A549 (cell line): ENCODE results near the gene TRDN. TPM values are rescaled to one million over a fixed set of nuclear protein-coding genes. Genes with fewer than 3 reads are reported as not detected.

Source experiments
- ATAC-seq, 2 experiments: fragments of 200-7000 bp in 1 of 2; fragments of >200 bp in 1 of 2; cut with Nextera tagmentation in 1 of 2; cut with Tn5 transposase in 1 of 2; 3 replicates each; pipeline versions ENCODE4 v1.8.0 to v1.9.1; 2018 to 2020; ENCODE audit warnings: mild to moderate bottlenecking in 1 of 2, moderate library complexity in 1 of 2
- CTCF ChIA-PET: fragments of 300-600 bp; sonication (Branson Sonifier 250); formaldehyde crosslinking; extraction: SDS; loops from one replicate; lab custom pipeline; 2021; ENCODE audit warnings: antibody characterized with exemption, inconsistent platforms; lab: Yijun Ruan, JAX
- POLR2A ChIA-PET: fragments of 350-600 bp; formaldehyde crosslinking; extraction: SDS; loops from one replicate; lab custom pipeline; 2021; ENCODE audit warnings: antibody characterized with exemption, inconsistent platforms; lab: Yijun Ruan, JAX
- DNase-seq, 2 experiments: peaks; one replicate each; pipeline versions ENCODE4 v3.0.0 to v3.0.0-alpha.2; 2011 to 2016; ENCODE audit warnings: low read depth in 1 of 2, low spot score in 1 of 2
- FAIRE-seq: peaks from 2 replicates; lab custom pipeline; 2011; peaks lifted over from hg19 to GRCh38; lab: Jason Lieb, UNC
- H3K27ac ChIP-seq, 2 experiments: fragments of >200 bp; sonication (Bioruptor Twin); formaldehyde crosslinking; 3 replicates each; pipeline ENCODE4 v1.5.1; 2016 to 2017
- H3K4me1 ChIP-seq: fragments of >200 bp; sonication (Bioruptor Twin); formaldehyde crosslinking; 3 replicates; pipeline ENCODE4 v1.6.1; 2016
- H3K4me2 ChIP-seq: fragments of >200 bp; sonication (Bioruptor Twin); formaldehyde crosslinking; 3 replicates; pipeline ENCODE4 v1.6.1; 2016
- H3K4me3 ChIP-seq: fragments of >200 bp; sonication (Bioruptor Twin); formaldehyde crosslinking; 3 replicates; pipeline ENCODE4 v1.5.1; 2016
- H3K9me3 ChIP-seq: fragments of >200 bp; sonication (Bioruptor Twin); formaldehyde crosslinking; 3 replicates; pipeline ENCODE4 v1.6.1; 2016
- BCL3 ChIP-seq: fragments of >200 bp; sonication (Bioruptor Twin); formaldehyde crosslinking; IDR thresholded peaks from 3 replicates; pipeline ENCODE4 v1.6.1; 2016
- CEBPB ChIP-seq, 2 experiments: fragments of >200 bp in 1 of 2; sonication (Bioruptor Twin) in 1 of 2; formaldehyde crosslinking in 1 of 2; IDR thresholded peaks; 2 replicates each; pipeline ENCODE4 v1.6.1; 2012 to 2016
- CHD2 ChIP-seq: fragments of 150-350 bp; IDR thresholded peaks from 2 replicates; pipeline ENCODE4 v1.6.1; 2014; ENCODE audit warnings: low read length; ENCODE audit not compliant: partially characterized antibody
- CTCF ChIP-seq: fragments of >200 bp; sonication (Bioruptor Twin); formaldehyde crosslinking; IDR thresholded peaks from 3 replicates; pipeline ENCODE4 v1.5.1; 2016
- EHF ChIP-seq: fragments of 250-450 bp; sonication (Bioruptor Pico); IDR thresholded peaks from 2 replicates; pipeline ENCODE4 v1.5.0; 2020; ENCODE audit warnings: mild to moderate bottlenecking
- ELK1 ChIP-seq: fragments of 150-350 bp; IDR thresholded peaks from 2 replicates; pipeline ENCODE4 v1.6.1; 2014; ENCODE audit warnings: low read depth, mild to moderate bottlenecking, low read length
- ESRRA ChIP-seq: fragments of 150-350 bp; IDR thresholded peaks from 2 replicates; pipeline ENCODE4 v1.6.1; 2014; ENCODE audit warnings: mild to moderate bottlenecking, low read length, borderline replicate concordance
- HES2 ChIP-seq: fragments of >200 bp; sonication (Bioruptor Twin); formaldehyde crosslinking; IDR thresholded peaks from 2 replicates; pipeline ENCODE4 v1.6.1; 2016
- HMGXB4 ChIP-seq: fragments of 250-450 bp; sonication (Bioruptor Pico); IDR thresholded peaks from 2 replicates; pipeline ENCODE4 v1.5.0; 2021; ENCODE audit warnings: mild to moderate bottlenecking, moderate library complexity, borderline replicate concordance
- JUNB ChIP-seq: fragments of >200 bp; sonication (Bioruptor Twin); formaldehyde crosslinking; IDR thresholded peaks from 2 replicates; pipeline ENCODE4 v1.6.1; 2016
- MAFK ChIP-seq: fragments of 450-650 bp; IDR thresholded peaks from 2 replicates; pipeline ENCODE4 v1.6.1; 2014; ENCODE audit not compliant: partially characterized antibody
- POLR2A ChIP-seq: IDR thresholded peaks from 2 replicates; pipeline ENCODE4 v1.6.1; 2012; ENCODE audit warnings: mild to moderate bottlenecking, low read length
- POLR2AphosphoS2 ChIP-seq: conservative IDR thresholded peaks from 2 replicates; pipeline ENCODE4 v1.6.1; 2012; ENCODE audit warnings: low read length, improper control_type of control experiment, inconsistent platforms
- RAD21 ChIP-seq, 2 experiments: fragments of >200 bp in 1 of 2; sonication (Bioruptor Twin) in 1 of 2; formaldehyde crosslinking in 1 of 2; IDR thresholded peaks in 1 of 2; conservative IDR thresholded peaks in 1 of 2; 2 replicates in 1 of 2; 3 replicates in 1 of 2; pipeline ENCODE4 v1.6.1; 2012 to 2018; ENCODE audit warnings: inconsistent platforms in 1 of 2
- RARB ChIP-seq: fragments of 250-450 bp; sonication (Bioruptor Pico); IDR thresholded peaks from 2 replicates; pipeline ENCODE4 v1.8.0; 2021; ENCODE audit warnings: mild to moderate bottlenecking, moderate library complexity
- SREBF2 ChIP-seq: fragments of 450-650 bp; IDR thresholded peaks from 2 replicates; pipeline ENCODE4 v1.6.1; 2014; ENCODE audit warnings: mild to moderate bottlenecking, moderate library complexity
- WGBS: methylation state at CpG from one replicate; pipeline ENCODE4 v1.1.6; 2017; ENCODE audit errors: missing lambda C conversion rate; 5-methylcytosine and 5-hydroxymethylcytosine counted together
- polyA plus RNA-seq, 4 experiments: library from polyadenylated mRNA; depleted of rRNA in 3 of 4; stranded (reverse); fragments of >200 nt; fragmentation: RNase III in 1 of 4; extraction: RNeasy Plus Mini Kit Qiagen cat#74134 plus additional on column Dnase treatment in 1 of 4; gene quantifications; 2 replicates in 3 of 4; 3 replicates in 1 of 4; pipeline ENCODE4 v1.2.3, GENCODE V29; 2011 to 2017

TRDN gene
- polyA plus RNA-seq, 2 of the 4 experiments (the other 2 are of a cell fraction), result not detected

GRCh38 chr6:123380257-123380656, 256.5 kb downstream of the TRDN start:
- WGBS, result 2% methylated on average over 5 of the region's 5 CpGs
- DNase-seq (peak in 1 of 2 experiments; percentile 26), ATAC-seq (peak; percentile 81 to 83), FAIRE-seq (no peak)
- Histone ChIP-seq H3K9me3 (no peaks in the 10 kb centered on the region), H3K4me1 (no peaks in the 10 kb centered on the region), H3K4me2 (no peak overlapping the region), H3K4me3 (no peak overlapping the region), H3K27ac (no peak overlapping the region)
- no peak for TF ChIP-seq RARB (CRISPR knock-in tag)
- TF ChIP-seq ELK1, result no peak
- 0 out of 3 replicates have a peak, but pooled peaks have one; percentile 13 for TF ChIP-seq CTCF
- TF ChIP-seq JUNB, result no peak
- peak in 1 of 2 experiments; percentile 26; a peak in 1 of 5 replicates for TF ChIP-seq RAD21 (conservative IDR thresholded peaks at IDR 0.05 in 1 of 2, IDR thresholded peaks at IDR 0.05 in 1 of 2)
- CTCF ChIA-PET, result interaction anchor here (0.6 to 2.7 kb wide), 3 partner anchors 509 to 567 kb away, joined by 3 to 20 read pairs (median 7); no protein-coding TSS in a partner anchor
- POLR2A ChIA-PET, result no interaction called here

GRCh38 chr6:123372737-123373136, 264.0 kb downstream of the TRDN start:
- POLR2A ChIA-PET, result no interaction called here
- DNase-seq (no peak), ATAC-seq (no peak), FAIRE-seq (no peak)
- Histone ChIP-seq H3K9me3 (no peaks in the 10 kb centered on the region), H3K4me1 (no peaks in the 10 kb centered on the region), H3K27ac (no peak overlapping the region), H3K4me3 (no peak overlapping the region), H3K4me2 (no peak overlapping the region)
- CTCF ChIA-PET, result no interaction called here
- TF ChIP-seq POLR2AphosphoS2, result no peak
- peak; percentile 32 for TF ChIP-seq MAFK
- 38% methylated on average over 2 of the region's 2 CpGs for WGBS

GRCh38 chr6:123363912-123364311, 272.8 kb downstream of the TRDN start:
- Histone ChIP-seq H3K4me1 (no peaks in the 10 kb centered on the region), H3K4me2 (no peak overlapping the region), H3K9me3 (no peaks in the 10 kb centered on the region), H3K27ac (no peak overlapping the region), H3K4me3 (no peak overlapping the region)
- CTCF ChIA-PET, result no interaction called here
- ATAC-seq (no peak), DNase-seq (no peak), FAIRE-seq (no peak)
- WGBS, result 5% methylated on average over 2 of the region's 2 CpGs
- no peak for TF ChIP-seq POLR2A
- no peak for TF ChIP-seq CEBPB (IDR thresholded peaks at IDR 0.05)
- no peak for TF ChIP-seq BCL3
- TF ChIP-seq HMGXB4 (CRISPR knock-in tag), result no peak
- POLR2A ChIA-PET, result no interaction called here

GRCh38 chr6:123360359-123360758, 276.4 kb downstream of the TRDN start:
- 0% methylated on average over 2 of the region's 2 CpGs for WGBS
- H3K4me2 ChIP-seq, result no peak overlapping the region
- ChIA-PET CTCF (no interaction called here), POLR2A (no interaction called here)
- H3K9me3 ChIP-seq, result no peaks in the 10 kb centered on the region
- no peak overlapping the region for H3K27ac ChIP-seq
- FAIRE-seq (no peak), DNase-seq (no peak), ATAC-seq (no peak)
- no peak overlapping the region for H3K4me3 ChIP-seq
- no peak for TF ChIP-seq EHF (CRISPR knock-in tag)
- TF ChIP-seq CHD2, result no peak
- TF ChIP-seq HES2, result no peak
- TF ChIP-seq ESRRA, result no peak
- no peak for TF ChIP-seq SREBF2
- no peaks in the 10 kb centered on the region for H3K4me1 ChIP-seq
